Mesothelial cell of epicardium (in vitro differentiated cells): ENCODE data around the gene INPP4B. TPM values are rescaled to one million over a fixed set of nuclear protein-coding genes. Genes with fewer than 3 reads are reported as not detected.

Experiments
- DNase-seq, 2 experiments: peaks; one replicate each; pipeline ENCODE4 v3.0.0; 2021; ENCODE audit warnings: low spot score in 2 of 2; ENCODE audit not compliant: unreplicated experiment in 2 of 2
- H3K27ac Mint-ChIP-seq: 2 replicates; pipeline ENCODE4 v1.8.0; 2021; ENCODE audit warnings: mixed read lengths
- H3K27me3 Mint-ChIP-seq: 2 replicates; pipeline ENCODE4 v1.8.0; 2021; ENCODE audit warnings: low read depth, mixed read lengths
- H3K36me3 Mint-ChIP-seq: 2 replicates; pipeline ENCODE4 v1.8.0; 2021; ENCODE audit warnings: mixed read lengths
- H3K4me1 Mint-ChIP-seq: 2 replicates; pipeline ENCODE4 v1.8.0; 2021; ENCODE audit warnings: mixed read lengths
- H3K4me3 Mint-ChIP-seq: 2 replicates; pipeline ENCODE4 v1.8.0; 2021; ENCODE audit warnings: mild to moderate bottlenecking, moderate library complexity, mixed read lengths
- H3K9me3 Mint-ChIP-seq: 2 replicates; pipeline ENCODE4 v1.8.0; 2021; ENCODE audit warnings: mixed read lengths
- CTCF ChIP-seq: fragments of 200-600 bp; sonication (generic); IDR thresholded peaks from one replicate; pipeline ENCODE4 v1.5.0; 2021; ENCODE audit warnings: antibody characterized with exemption; ENCODE audit not compliant: unreplicated experiment
- total RNA-seq: library from RNA; stranded (reverse); gene quantifications from 3 replicates; pipeline ENCODE4 v1.2.1, GENCODE V29; 2021

The INPP4B gene
- total RNA-seq, 1 donor from 2014 or later = 35.4 TPM

GRCh38 chr4:142728233-142728632, 117.9 kb downstream of the INPP4B start:
- no peak for DNase-seq
- no peak for TF ChIP-seq CTCF

GRCh38 chr4:142727149-142727548, 119.0 kb downstream of the INPP4B start:
- Mint-ChIP-seq H3K27ac (no peak overlapping the region), H3K4me1 (peaks cover 8% of the 10 kb centered on the region), H3K27me3 (no peaks in the 10 kb centered on the region), H3K36me3 (peaks cover 2% of the 10 kb centered on the region), H3K4me3 (no peak overlapping the region), H3K9me3 (peaks cover 11% of the 10 kb centered on the region)
- no peak for DNase-seq
- no peak for TF ChIP-seq CTCF

More at GRCh38 chr4:142728233-142728632, 117.9 kb downstream of the INPP4B start:
- Mint-ChIP-seq H3K27ac (no peak overlapping the region), H3K4me3 (no peak overlapping the region), H3K36me3 (peaks cover 2% of the 10 kb centered on the region), H3K9me3 (peaks cover 11% of the 10 kb centered on the region), H3K4me1 (peaks cover 8% of the 10 kb centered on the region), H3K27me3 (no peaks in the 10 kb centered on the region)

- Mint-ChIP-seq H3K4me3 (no peak overlapping the region), H3K27me3 (no peaks in the 10 kb centered on the region)
- no peak for DNase-seq
Observed at GRCh38 chr4:142725886-142726285, 120.2 kb downstream of the INPP4B start.

GRCh38 chr4:142721187-142721586, 124.9 kb downstream of the INPP4B start:
- H3K27me3 Mint-ChIP-seq = no peaks in the 10 kb centered on the region
- no peak for TF ChIP-seq CTCF
- peaks cover 1% of the 10 kb centered on the region for H3K36me3 Mint-ChIP-seq
- H3K4me3 Mint-ChIP-seq = no peak overlapping the region
- H3K9me3 Mint-ChIP-seq = no peaks in the 10 kb centered on the region
- peaks cover 21% of the 10 kb centered on the region for H3K4me1 Mint-ChIP-seq
- no peak for DNase-seq
- H3K27ac Mint-ChIP-seq = peak overlapping the region; percentile 91

More at GRCh38 chr4:142725886-142726285, 120.2 kb downstream of the INPP4B start:
- H3K9me3 Mint-ChIP-seq = peaks cover 11% of the 10 kb centered on the region
- TF ChIP-seq CTCF = no peak
- peaks cover 15% of the 10 kb centered on the region for H3K4me1 Mint-ChIP-seq
- no peak overlapping the region for H3K27ac Mint-ChIP-seq
- peaks cover 2% of the 10 kb centered on the region for H3K36me3 Mint-ChIP-seq

- H3K9me3 Mint-ChIP-seq = no peaks in the 10 kb centered on the region
- no peak overlapping the region for H3K27ac Mint-ChIP-seq
- TF ChIP-seq CTCF = no peak
- no peak overlapping the region for H3K4me3 Mint-ChIP-seq
- DNase-seq = no peak
- no peaks in the 10 kb centered on the region for H3K27me3 Mint-ChIP-seq
- peaks cover 16% of the 10 kb centered on the region for H3K4me1 Mint-ChIP-seq
- H3K36me3 Mint-ChIP-seq = peaks cover 1% of the 10 kb centered on the region
Observed at GRCh38 chr4:142719854-142720541, 126.1 kb downstream of the INPP4B start.
